K562 treated with DMSO at 1 percent for 24 hours (cell line): Measurements from ENCODE around the gene TSPAN16. TPM values are rescaled to one million over a fixed set of nuclear protein-coding genes. Genes with fewer than 3 reads are reported as not detected.

Experiments
- total RNA-seq: library from RNA; unstranded; fragments of 300-600 nt; gene quantifications from 2 replicates; pipeline ENCODE4 v1.2.3, GENCODE V29; 2022; ENCODE audit warnings: low read depth; ENCODE audit not compliant: insufficient read depth

Gene TSPAN16, protein sequence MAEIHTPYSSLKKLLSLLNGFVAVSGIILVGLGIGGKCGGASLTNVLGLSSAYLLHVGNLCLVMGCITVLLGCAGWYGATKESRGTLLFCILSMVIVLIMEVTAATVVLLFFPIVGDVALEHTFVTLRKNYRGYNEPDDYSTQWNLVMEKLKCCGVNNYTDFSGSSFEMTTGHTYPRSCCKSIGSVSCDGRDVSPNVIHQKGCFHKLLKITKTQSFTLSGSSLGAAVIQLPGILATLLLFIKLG
- not detected in 2 replicates for total RNA-seq

DNA sequence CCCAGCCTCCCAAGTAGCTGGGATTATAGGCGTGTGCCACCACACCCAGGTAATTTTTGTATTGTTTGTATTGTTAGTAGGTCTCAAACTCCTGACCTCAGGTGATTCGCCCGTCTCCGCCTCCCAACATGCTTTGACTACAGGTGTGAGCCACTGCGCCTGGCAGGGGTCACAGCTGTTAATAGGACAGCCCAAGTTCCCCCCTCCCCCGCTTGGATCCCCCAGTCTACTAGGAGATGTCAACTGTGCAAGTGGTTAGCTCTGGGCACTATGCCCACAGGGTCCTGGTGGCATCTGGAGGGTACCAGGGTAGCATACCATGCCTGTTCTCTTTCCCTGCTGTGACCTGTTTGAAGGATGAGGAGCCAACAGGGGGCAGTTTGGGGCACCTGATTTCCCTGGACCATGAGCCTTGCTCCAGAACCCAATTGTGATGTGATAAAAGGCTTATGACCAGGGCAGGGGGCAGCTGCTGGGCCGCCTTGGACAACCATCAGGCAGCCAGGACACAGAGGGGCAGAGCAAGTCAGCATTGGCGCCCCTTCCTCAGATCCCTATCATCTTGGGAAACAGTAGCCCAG, at the start of gene TSPAN16:
TSPAN16 (plus strand) TSS at position 496 of the 581 bp plus-strand sequence. CDS start 138 bp downstream, outside the sequence.

DNA sequence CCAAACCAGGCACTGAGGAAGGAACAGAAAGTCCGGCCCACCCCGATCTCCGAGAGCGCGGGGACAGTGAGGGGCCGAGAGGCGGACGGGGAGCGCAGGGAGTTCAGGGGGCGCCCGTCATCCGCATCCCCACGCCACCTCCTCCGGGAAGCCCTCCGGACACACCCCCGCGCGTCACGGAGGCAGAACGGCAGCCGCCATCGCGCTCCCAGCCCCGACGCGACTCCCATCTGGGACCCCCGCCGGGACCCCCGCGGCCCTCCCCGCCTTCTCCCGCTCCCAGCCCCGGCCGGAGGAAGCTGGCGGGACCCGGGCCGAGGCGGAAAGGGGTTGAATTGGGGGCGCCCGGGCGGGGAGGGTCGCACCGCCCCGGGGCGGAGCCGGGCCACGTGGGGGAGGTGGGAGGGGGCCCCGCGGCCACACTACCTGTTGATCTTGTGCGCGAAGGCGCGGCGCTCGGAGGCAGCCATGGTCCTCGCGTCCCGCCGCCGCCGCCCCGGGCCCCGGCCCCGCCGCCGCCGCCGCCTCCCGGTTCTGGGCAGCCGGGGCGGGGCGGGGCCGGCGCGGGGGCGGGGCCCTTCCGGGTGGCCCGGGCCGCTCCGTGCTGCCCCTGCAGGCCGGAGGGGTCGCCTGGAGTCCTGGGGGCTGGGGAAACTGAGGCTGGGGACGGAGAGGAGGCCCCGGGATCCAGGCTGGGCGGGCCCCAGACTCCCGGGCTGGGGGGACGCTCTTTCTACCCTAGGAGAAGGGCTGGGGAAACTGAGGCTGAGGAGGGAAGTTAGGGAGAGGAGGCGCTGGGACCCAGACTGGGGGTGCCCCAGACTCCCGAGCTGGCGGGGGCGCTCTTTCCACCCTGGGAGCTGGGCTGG, 33.8 kb upstream of the TSPAN16 start, which contains the start of gene DOCK6:
DOCK6 (minus strand) TSS at position 554 of the 869 bp plus-strand sequence; CDS start at position 470, 84 bp downstream.

DNA sequence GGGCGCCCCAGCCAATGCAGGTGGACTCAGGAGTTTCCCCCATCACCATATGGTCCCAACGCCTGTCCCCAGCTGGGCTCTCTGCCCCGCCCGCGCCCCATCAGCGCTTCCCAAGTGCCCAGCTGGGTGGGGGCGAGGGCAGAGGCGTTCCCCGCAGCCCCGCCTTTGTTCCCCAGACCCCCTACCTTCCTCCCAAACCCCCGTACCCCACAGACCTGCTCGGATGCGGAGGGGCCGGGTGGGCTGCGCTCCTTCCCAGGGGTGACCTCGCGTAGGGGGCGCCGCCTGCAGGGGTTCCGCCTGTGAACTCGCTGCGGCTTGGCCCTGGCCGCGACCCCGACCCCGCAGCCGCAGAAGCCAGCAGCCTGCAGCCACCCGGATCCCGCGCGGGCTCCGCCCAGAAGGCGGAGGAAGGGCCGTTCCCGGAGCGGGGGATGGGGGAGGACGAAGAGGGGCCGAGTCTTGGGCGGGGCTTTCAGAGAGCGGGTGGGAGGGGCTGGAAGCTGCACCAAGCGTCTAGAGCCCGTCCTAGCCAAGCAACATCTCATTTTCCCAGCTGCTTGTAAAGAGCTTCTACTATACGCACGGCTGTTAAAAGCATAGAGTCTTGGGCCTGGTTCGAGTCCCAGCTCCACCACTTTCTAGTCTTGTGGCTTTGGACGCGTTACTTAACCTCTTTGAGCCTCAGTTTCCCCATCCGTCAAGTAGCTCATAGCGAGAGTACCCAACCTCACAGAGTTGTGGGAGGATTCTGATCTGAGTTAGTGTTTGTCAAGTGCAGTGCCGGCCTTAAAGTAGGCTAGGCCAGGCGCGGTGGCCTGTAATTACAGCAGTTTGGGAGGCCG, 43.5 kb downstream of the TSPAN16 start, which contains the start of gene RAB3D:
RAB3D (minus strand) TSS at position 404 of the 845 bp plus-strand sequence. CDS start 2,258 bp downstream, outside the sequence.

DNA sequence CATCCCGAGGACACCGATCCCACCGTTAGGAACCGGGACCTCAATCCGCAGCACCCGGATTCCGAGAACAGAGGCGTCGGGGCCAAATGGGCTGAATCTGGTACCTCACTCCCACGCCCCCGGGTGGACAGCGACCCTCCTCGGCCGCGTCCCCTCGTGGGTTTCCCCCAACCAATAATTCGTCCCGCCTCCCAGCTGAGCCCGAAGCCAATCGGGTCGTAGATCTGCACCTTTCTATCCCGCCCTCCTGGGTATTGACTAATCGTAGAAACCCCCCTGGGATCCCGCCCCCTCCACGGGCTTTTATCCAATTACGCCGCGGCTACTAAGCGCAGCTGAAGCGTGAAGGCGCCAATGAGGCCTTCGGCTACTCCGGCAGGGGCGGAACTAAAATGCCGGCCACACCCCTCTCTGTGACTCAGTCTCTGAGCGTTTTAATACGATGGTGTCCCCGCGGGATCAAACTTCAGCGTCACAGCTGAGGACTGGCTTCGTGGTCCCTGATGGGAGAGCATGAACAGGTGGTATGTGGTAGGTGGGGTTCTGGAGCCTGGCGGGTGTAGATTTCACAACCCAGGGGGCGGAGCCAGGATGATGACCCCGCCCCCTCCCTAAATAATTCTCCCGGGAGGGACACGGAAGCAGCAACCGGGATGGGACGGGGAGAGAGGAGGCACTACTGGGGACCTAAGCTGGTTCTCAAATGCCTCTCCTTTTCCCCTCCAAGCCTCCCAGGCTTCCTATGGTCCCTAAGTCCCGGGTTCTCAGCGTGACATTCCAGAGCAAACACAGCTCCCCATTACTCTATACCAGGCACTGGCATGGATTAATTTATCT, 50.4 kb downstream of the TSPAN16 start, which contains the start of the genes CCDC159 and TMEM205:
CCDC159 (plus strand) TSS at position 416 of the 837 bp plus-strand sequence; CDS start at position 504, 88 bp downstream.
TMEM205 (minus strand) TSS at position 165 of the 837 bp plus-strand sequence. CDS start 649 bp downstream, outside the sequence.

DNA sequence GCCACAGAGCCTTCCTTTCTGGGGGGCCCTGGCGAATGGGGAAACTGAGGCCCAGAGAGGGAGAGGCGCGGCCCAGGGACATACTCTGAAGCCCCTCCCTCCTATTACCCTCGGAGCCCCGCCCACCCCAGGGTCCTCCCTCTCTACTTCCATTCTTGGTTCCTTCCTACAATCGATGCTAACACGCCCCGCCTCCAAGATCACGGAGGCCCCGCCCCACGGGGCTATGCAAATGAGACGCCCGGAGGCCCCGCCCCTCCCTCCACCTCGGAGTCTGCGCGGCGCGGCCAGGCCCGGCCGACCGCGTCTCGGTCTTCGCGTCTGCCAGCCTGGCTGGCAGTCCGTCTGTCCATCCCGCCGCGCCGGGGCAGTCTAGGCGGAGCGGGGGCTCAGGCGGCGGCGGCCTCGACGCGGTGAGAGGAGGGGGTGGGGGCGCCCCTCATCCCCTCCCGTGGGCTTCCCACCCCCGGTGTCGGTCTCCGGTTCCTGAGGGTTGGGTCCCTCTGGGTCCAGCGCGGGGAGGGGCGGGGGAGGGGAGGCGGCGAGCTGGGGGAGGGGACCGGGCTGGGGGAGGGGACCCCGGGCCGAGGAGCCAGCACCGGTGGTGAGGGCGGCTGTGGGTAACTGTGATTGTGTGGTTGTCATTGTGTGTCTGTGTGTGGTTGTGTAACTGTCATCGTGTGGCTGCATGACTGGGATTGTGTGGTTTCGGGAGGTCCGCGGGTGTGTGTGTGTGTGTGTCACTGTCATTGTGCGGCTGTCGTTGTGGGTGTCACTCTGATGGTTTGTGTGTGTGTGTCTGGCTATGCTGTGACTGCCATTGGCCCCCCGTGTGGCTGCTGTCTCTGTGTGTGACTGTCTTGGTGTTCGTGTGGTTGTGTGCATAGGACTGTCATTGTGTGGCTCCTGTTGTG, 59.5 kb downstream of the TSPAN16 start, which contains the start of gene PLPPR2:
PLPPR2 (plus strand) TSS at position 273 of the 914 bp plus-strand sequence. CDS start 2,242 bp downstream, outside the sequence.

Other genes with a start within 250 kb of the TSPAN16 start
- 45.5 and 50.5 TPM in 2 replicates for gene LDLR, start 206.7 kb upstream of the TSPAN16 start, total RNA-seq
- gene SPC24, start 140.4 kb upstream of the TSPAN16 start, total RNA-seq, result 40.1 and 40.5 TPM in 2 replicates
- gene KANK2, start 98.6 kb upstream of the TSPAN16 start, total RNA-seq, result 44.3 and 58.6 TPM in 2 replicates
- not detected in 2 replicates for gene ANGPTL8, start 56.5 kb upstream of the TSPAN16 start, total RNA-seq
- 12.1 and 12.5 TPM in 2 replicates for gene DOCK6, start 33.6 kb upstream of the TSPAN16 start, total RNA-seq
- 5.1 and 5.7 TPM in 2 replicates for gene RAB3D, start 43.5 kb downstream of the TSPAN16 start, total RNA-seq
- gene TMEM205, start 50.1 kb downstream of the TSPAN16 start, total RNA-seq, result 107 and 112 TPM in 2 replicates
- gene CCDC159, start 50.4 kb downstream of the TSPAN16 start, total RNA-seq, result 14.3 and 19.7 TPM in 2 replicates
- gene PLPPR2, start 59.3 kb downstream of the TSPAN16 start, total RNA-seq, result 41.0 and 41.2 TPM in 2 replicates
- 3.0 and 5.2 TPM in 2 replicates for gene SWSAP1, start 78.5 kb downstream of the TSPAN16 start, total RNA-seq
- 14.7 and 15.9 TPM in 2 replicates for gene EPOR, start 88.2 kb downstream of the TSPAN16 start, total RNA-seq
- 1.6 and 2.7 TPM in 2 replicates for gene RGL3, start 123.2 kb downstream of the TSPAN16 start, total RNA-seq
- gene ODAD3, start 139.0 kb downstream of the TSPAN16 start, total RNA-seq, result 0.50 and 1.2 TPM in 2 replicates
- gene PRKCSH, start 139.5 kb downstream of the TSPAN16 start, total RNA-seq, result 404 and 415 TPM in 2 replicates
- 0.05 TPM in 1 of 2 replicates, not detected in the other for gene ELAVL3, start 184.9 kb downstream of the TSPAN16 start, total RNA-seq
- gene ZNF653, start 209.7 kb downstream of the TSPAN16 start, total RNA-seq, result 11.6 and 20.0 TPM in 2 replicates
- gene ECSIT, start 233.0 kb downstream of the TSPAN16 start, total RNA-seq, result 46.1 and 50.7 TPM in 2 replicates
- 4.3 and 7.9 TPM in 2 replicates for gene CNN1, start 242.7 kb downstream of the TSPAN16 start, total RNA-seq